Testis (tissue), 3 donors: ENCODE data around the gene OR2B6. TPM values are rescaled to one million over a fixed set of nuclear protein-coding genes. Genes with fewer than 3 reads are reported as not detected.
A peak's percentile ranks its signal among the peaks of the same experiment; 100 is the strongest.

Experiments
- DNase-seq: peaks from one replicate; pipeline ENCODE4 v3.0.0-alpha.2; 2019
- H3K27ac ChIP-seq, 2 donors: fragments of 200-600 bp; sonication (generic); one replicate each; pipeline ENCODE4 v1.5.1; 2019
- H3K27me3 ChIP-seq: fragments of 200-600 bp; sonication (generic); one replicate; pipeline ENCODE4 v1.5.1; 2019
- H3K36me3 ChIP-seq: fragments of 200-600 bp; sonication (generic); one replicate; pipeline ENCODE4 v1.5.1; 2017; ENCODE audit warnings: low read depth; ENCODE audit errors: missing control alignments
- H3K4me1 ChIP-seq: fragments of 200-600 bp; sonication (generic); one replicate; pipeline ENCODE4 v1.5.1; 2019
- H3K4me3 ChIP-seq, 2 donors: fragments of 200-600 bp; sonication (generic); one replicate each; pipeline ENCODE4 v1.5.1; 2017 to 2019
- H3K9me3 ChIP-seq: fragments of 200-600 bp; sonication (generic); one replicate; pipeline ENCODE4 v1.5.1; 2017
- CTCF ChIP-seq, 3 experiments: fragments of 450-650 bp in 2 of 3; fragments of 200-600 bp in 1 of 3; sonication (generic) in 1 of 3; IDR thresholded peaks; one replicate each; pipeline ENCODE4 v1.5.1; 2016 to 2019; ENCODE audit warnings: antibody characterized with exemption in 3 of 3, mild to moderate bottlenecking in 2 of 3, moderate library complexity in 1 of 3
- POLR2A ChIP-seq: fragments of 450-650 bp; IDR thresholded peaks from one replicate; pipeline ENCODE4 v1.6.1; 2017; ENCODE audit warnings: antibody characterized with exemption, mild to moderate bottlenecking, moderate library complexity
- WGBS, 2 donors: methylation state at CpG; one replicate each; pipeline ENCODE4 v1.1.5; 2018; 5-methylcytosine and 5-hydroxymethylcytosine counted together
- intact Hi-C: fragments of 100-400 bp; cut with DNase I; formaldehyde crosslinking; loops from one replicate; pipeline ENCODE4 v1.15.1; 2023; ENCODE audit warnings: low total_unique reads
- polyA plus RNA-seq: library from polyadenylated mRNA; stranded (reverse); fragments of 350-450 nt; fragmentation: Illumina TruSeq; extraction: RNeasy Lipid Tissue Mini Kit (QIAGEN cat#74804); gene quantifications from one replicate; pipeline ENCODE4 v1.2.3, GENCODE V29; 2014; ENCODE audit warnings: low read depth, low replicate concordance; ENCODE audit not compliant: insufficient read depth
- total RNA-seq, 2 donors: library from RNA; depleted of rRNA; stranded (reverse); fragments of >200 nt; gene quantifications; one replicate each; pipeline ENCODE4 v1.2.3, GENCODE V29; 2016

OR2B6 gene
- total and polyA plus RNA-seq, 3 donors from 2014 or later: 1.0 TPM; not detected in 2

- WGBS, 2 donors: 44 to 52% methylated on average over 2 of the region's 2 CpGs
- TF ChIP-seq CTCF (IDR thresholded peaks at IDR 0.05): no peak
- TF ChIP-seq POLR2A: no peak
- intact Hi-C loops: no loop called here
Observed at GRCh38 chr6:27994616-27995015, 37.6 kb downstream of the OR2B6 start.

DNA sequence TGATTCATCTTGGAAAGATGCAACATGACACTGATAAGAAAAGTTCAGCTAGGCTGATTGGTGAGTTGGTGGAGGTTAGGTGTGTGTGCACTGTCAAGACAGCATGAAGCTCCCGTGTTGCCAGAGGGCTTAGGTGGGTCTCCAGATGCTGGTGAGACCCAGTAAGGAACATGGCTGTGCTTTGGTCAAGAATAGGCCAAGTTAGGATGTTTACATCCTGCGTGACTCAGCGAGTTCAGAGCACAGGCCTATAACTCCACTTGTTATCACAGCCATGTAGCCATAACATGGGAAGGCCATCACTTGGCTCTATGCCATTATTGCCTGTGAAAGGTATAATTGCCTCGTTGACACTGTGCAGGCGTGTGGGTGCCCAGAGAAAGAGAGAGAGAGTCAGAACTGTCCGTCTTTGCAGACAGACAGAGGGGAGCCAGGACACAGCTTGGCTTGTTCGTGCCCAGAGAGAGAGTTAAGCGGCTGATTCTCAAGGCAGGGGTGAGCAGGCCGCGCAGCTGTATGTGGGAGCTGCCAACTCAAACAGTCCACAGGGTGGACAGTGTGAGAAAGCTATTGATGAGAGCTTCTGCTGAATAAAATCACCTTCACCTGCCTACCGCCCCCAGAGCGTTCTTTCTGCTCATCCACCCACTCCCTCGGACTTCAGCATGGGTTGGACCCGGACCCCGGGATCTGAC is 43.5 kb downstream of the OR2B6 start:
- WGBS, 2 donors: 22 to 34% methylated on average over 15 of the region's 15 CpGs

More at GRCh38 chr6:27994616-27995015, 37.6 kb downstream of the OR2B6 start:
- no peak for DNase-seq
- Histone ChIP-seq H3K27me3 (no peaks in the 10 kb centered on the region), H3K4me3 (no peak overlapping the region), H3K4me1 (no peaks in the 10 kb centered on the region), H3K9me3 (no peaks in the 10 kb centered on the region), H3K36me3 (no peaks in the 10 kb centered on the region), H3K27ac (no peak overlapping the region)

GRCh38 chr6:28001351-28001750 is 44.3 kb downstream of the OR2B6 start:
- H3K36me3 ChIP-seq: no peaks in the 10 kb centered on the region
- TF ChIP-seq POLR2A (no peak), CTCF (IDR thresholded peaks at IDR 0.05) (no peak)
- H3K27me3 ChIP-seq: no peaks in the 10 kb centered on the region
- no peak overlapping the region for H3K27ac ChIP-seq
- no peak for DNase-seq
- peak overlapping the region in 1 of 2 donors; percentile 31 for H3K4me3 ChIP-seq
- WGBS, 2 donors: 53 to 66% methylated on average over 7 to 15 of the region's 15 CpGs
- H3K9me3 ChIP-seq: no peaks in the 10 kb centered on the region
- H3K4me1 ChIP-seq: no peaks in the 10 kb centered on the region
- intact Hi-C loops: no loop called here

More for the DNA sequence above, 43.5 kb downstream of the OR2B6 start:
- DNase-seq: peak; percentile 28
- Histone ChIP-seq H3K27ac (no peak overlapping the region), H3K4me3 (peak overlapping the region in 1 of 2 donors; percentile 31), H3K36me3 (no peaks in the 10 kb centered on the region), H3K4me1 (no peaks in the 10 kb centered on the region), H3K27me3 (no peaks in the 10 kb centered on the region), H3K9me3 (no peaks in the 10 kb centered on the region)
- TF ChIP-seq POLR2A: no peak
- no peak for TF ChIP-seq CTCF (IDR thresholded peaks at IDR 0.05)
- intact Hi-C loops: no loop called here

GRCh38 chr6:28001751-28002150 is 44.7 kb downstream of the OR2B6 start:
- Histone ChIP-seq H3K27ac (no peak overlapping the region), H3K27me3 (no peaks in the 10 kb centered on the region), H3K9me3 (no peaks in the 10 kb centered on the region), H3K4me1 (no peaks in the 10 kb centered on the region), H3K4me3 (no peak overlapping the region), H3K36me3 (no peaks in the 10 kb centered on the region)
- 73 to 74% methylated on average over 5 of the region's 5 CpGs for WGBS, 2 donors
- DNase-seq: no peak
- intact Hi-C loops: no loop called here
- TF ChIP-seq POLR2A: no peak
- no peak for TF ChIP-seq CTCF (IDR thresholded peaks at IDR 0.05)

GRCh38 chr6:28002161-28002560 is 45.1 kb downstream of the OR2B6 start:
- H3K9me3 ChIP-seq: no peaks in the 10 kb centered on the region
- no peak overlapping the region for H3K27ac ChIP-seq
- intact Hi-C loops: no loop called here
- TF ChIP-seq CTCF (IDR thresholded peaks at IDR 0.05): no peak
- TF ChIP-seq POLR2A: no peak
- no peak for DNase-seq
- no peaks in the 10 kb centered on the region for H3K4me1 ChIP-seq
- no peaks in the 10 kb centered on the region for H3K36me3 ChIP-seq
- no peak overlapping the region for H3K4me3 ChIP-seq
- H3K27me3 ChIP-seq: no peaks in the 10 kb centered on the region
- WGBS, 2 donors: 90 to 91% methylated on average over 4 to 5 of the region's 5 CpGs
